Measurements from ENCODE around the gene FARS2.

The FARS2 gene

DNA sequence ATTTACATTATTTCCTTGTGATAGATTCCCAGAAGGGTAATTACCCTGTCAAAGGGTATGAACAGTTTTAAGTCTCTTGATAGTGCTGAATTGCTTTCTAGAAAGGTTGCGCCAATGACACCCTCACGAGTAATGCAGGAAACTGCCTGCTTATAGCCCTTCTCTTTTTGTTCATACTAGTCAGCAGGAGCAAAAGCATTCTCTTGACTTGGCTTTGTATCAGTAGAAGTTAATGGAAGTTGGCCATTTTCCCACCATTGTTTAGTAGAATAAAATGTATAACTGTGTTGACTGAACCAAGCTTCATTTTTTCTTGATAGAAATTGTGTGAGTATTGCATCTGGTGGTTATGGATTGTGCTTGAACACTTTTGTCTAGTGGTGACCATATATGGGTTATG, 100.1 kb downstream of the FARS2 start:
- H3K4me1 Mint-ChIP-seq, result no peaks in the 10 kb centered on the region
- no peak overlapping the region for H3K27ac Mint-ChIP-seq
- DNase-seq, result no peak
- no peak overlapping the region for H3K4me3 Mint-ChIP-seq
- peaks cover 4% of the 10 kb centered on the region for H3K36me3 Mint-ChIP-seq (ENCODE audit: low read depth)
- TF ChIP-seq, protein P1, sequence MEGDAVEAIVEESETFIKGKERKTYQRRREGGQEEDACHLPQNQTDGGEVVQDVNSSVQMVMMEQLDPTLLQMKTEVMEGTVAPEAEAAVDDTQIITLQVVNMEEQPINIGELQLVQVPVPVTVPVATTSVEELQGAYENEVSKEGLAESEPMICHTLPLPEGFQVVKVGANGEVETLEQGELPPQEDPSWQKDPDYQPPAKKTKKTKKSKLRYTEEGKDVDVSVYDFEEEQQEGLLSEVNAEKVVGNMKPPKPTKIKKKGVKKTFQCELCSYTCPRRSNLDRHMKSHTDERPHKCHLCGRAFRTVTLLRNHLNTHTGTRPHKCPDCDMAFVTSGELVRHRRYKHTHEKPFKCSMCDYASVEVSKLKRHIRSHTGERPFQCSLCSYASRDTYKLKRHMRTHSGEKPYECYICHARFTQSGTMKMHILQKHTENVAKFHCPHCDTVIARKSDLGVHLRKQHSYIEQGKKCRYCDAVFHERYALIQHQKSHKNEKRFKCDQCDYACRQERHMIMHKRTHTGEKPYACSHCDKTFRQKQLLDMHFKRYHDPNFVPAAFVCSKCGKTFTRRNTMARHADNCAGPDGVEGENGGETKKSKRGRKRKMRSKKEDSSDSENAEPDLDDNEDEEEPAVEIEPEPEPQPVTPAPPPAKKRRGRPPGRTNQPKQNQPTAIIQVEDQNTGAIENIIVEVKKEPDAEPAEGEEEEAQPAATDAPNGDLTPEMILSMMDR (IDR thresholded peaks at IDR 0.05), result no peak
- H3K9me3 Mint-ChIP-seq, result no peaks in the 10 kb centered on the region
- no peaks in the 10 kb centered on the region for H3K27me3 Mint-ChIP-seq (ENCODE audit: low read depth, poor library complexity)

- no peak for DNase-seq
- Mint-ChIP-seq H3K9me3 (no peaks in the 10 kb centered on the region), H3K27me3 (ENCODE audit: low read depth, poor library complexity) (no peaks in the 10 kb centered on the region), H3K4me1 (no peaks in the 10 kb centered on the region), H3K27ac (no peak overlapping the region), H3K4me3 (no peak overlapping the region), H3K36me3 (ENCODE audit: low read depth) (peaks cover 16% of the 10 kb centered on the region)
- TF ChIP-seq, protein P1 (IDR thresholded peaks at IDR 0.05), result no peak
These were observed 104.3 kb downstream of the FARS2 start for GRCh38 chr6:5365436-5366195.

GRCh38 chr6:5366941-5367340, 105.6 kb downstream of the FARS2 start:
- Mint-ChIP-seq H3K9me3 (no peaks in the 10 kb centered on the region), H3K36me3 (ENCODE audit: low read depth) (peaks cover 16% of the 10 kb centered on the region), H3K4me1 (no peaks in the 10 kb centered on the region), H3K27me3 (ENCODE audit: low read depth, poor library complexity) (no peaks in the 10 kb centered on the region), H3K4me3 (no peak overlapping the region), H3K27ac (no peak overlapping the region)
- TF ChIP-seq, protein P1 (IDR thresholded peaks at IDR 0.05), result no peak
- no peak for DNase-seq

- Mint-ChIP-seq H3K9me3 (no peaks in the 10 kb centered on the region), H3K27me3 (ENCODE audit: low read depth, poor library complexity) (no peaks in the 10 kb centered on the region), H3K4me1 (no peaks in the 10 kb centered on the region), H3K4me3 (no peak overlapping the region), H3K27ac (no peak overlapping the region), H3K36me3 (ENCODE audit: low read depth) (peaks cover 16% of the 10 kb centered on the region)
- no peak for DNase-seq
- TF ChIP-seq, protein P1 (IDR thresholded peaks at IDR 0.05), result no peak
These were observed 106.2 kb downstream of the FARS2 start for GRCh38 chr6:5367510-5367909.

DNA sequence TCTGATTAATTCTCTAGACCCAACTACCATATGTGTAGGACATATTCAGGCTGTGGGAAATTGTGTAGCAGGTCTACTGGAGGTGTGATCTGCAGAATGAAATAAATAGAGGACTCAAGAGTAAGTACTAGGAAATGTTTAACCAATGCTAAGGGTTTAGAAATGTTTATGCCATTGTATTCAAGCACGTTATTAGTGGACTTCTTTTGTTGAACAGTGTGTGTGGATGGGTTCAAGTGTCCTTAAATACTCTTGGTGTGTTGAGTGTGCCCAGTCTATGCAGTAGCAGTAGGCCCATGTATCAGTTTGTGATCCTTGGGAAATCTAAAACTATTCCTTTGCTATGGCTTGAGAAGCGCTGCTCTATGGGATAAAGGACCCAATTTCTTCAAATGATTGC, 112.1 kb downstream of the FARS2 start:
- no peak overlapping the region for H3K4me3 Mint-ChIP-seq
- H3K27ac Mint-ChIP-seq, result no peak overlapping the region
- peaks cover 12% of the 10 kb centered on the region for H3K36me3 Mint-ChIP-seq (ENCODE audit: low read depth)
- peaks cover 3% of the 10 kb centered on the region for H3K4me1 Mint-ChIP-seq
- no peaks in the 10 kb centered on the region for H3K27me3 Mint-ChIP-seq (ENCODE audit: low read depth, poor library complexity)
- no peak for DNase-seq
- no peaks in the 10 kb centered on the region for H3K9me3 Mint-ChIP-seq
- TF ChIP-seq, protein P1 (IDR thresholded peaks at IDR 0.05), result no peak

DNA sequence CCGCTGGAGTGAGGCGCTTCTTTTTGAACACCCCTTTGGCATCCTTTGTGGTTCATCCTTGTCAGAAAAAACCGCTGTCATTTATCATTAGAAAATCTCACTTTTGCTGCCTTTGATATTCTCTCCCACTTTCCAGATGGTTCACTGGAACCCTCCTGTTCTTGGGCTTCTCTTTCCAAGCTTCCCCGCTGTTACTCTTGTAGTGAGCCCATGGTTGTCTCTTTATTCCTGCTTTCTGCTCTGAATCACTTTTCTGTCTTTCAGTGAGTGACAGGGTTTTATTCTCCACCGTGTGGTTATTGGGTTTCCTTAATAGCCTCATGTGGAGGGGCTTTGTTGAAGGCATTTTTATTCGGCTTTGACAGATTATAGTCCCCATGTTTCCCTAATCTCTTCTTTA, 117.0 kb downstream of the FARS2 start:
- H3K9me3 Mint-ChIP-seq, result peaks cover 7% of the 10 kb centered on the region
- H3K27ac Mint-ChIP-seq, result no peak overlapping the region
- no peak for DNase-seq
- H3K4me1 Mint-ChIP-seq, result peaks cover 5% of the 10 kb centered on the region
- H3K36me3 Mint-ChIP-seq (ENCODE audit: low read depth), result peaks cover 8% of the 10 kb centered on the region
- TF ChIP-seq, protein P1 (IDR thresholded peaks at IDR 0.05), result no peak
- no peak overlapping the region for H3K4me3 Mint-ChIP-seq
- peaks cover 5% of the 10 kb centered on the region for H3K27me3 Mint-ChIP-seq (ENCODE audit: low read depth, poor library complexity)
